BJ (cell line): ENCODE measurements around the gene TMUB1. TPM values are rescaled to one million over a fixed set of nuclear protein-coding genes. Genes with fewer than 3 reads are reported as not detected.

Experiments used
- CTCF ChIA-PET: fragments of 350-600 bp; formaldehyde crosslinking; extraction: SDS; loops from one replicate; lab custom pipeline; 2021; ENCODE audit warnings: antibody characterized with exemption, inconsistent platforms; lab: Yijun Ruan, JAX
- POLR2A ChIA-PET: fragments of 300-600 bp; sonication (Branson Sonifier 250); formaldehyde crosslinking; extraction: SDS; loops from one replicate; lab custom pipeline; 2021; ENCODE audit warnings: antibody characterized with exemption; lab: Charles Lee
- DNase-seq: peaks from one replicate; pipeline ENCODE4 v3.0.0-alpha.2; 2011; ENCODE audit warnings: low read depth
- H3K27me3 ChIP-seq: 2 replicates; pipeline ENCODE4 v1.6.0; 2011; ENCODE audit warnings: low read length; ENCODE audit not compliant: control insufficient read depth, insufficient read depth
- H3K36me3 ChIP-seq: 2 replicates; pipeline ENCODE4 v1.5.1; 2011; ENCODE audit warnings: low read length; ENCODE audit not compliant: control insufficient read depth, insufficient read depth
- H3K4me3 ChIP-seq: 2 replicates; pipeline ENCODE4 v1.5.1; 2011; ENCODE audit warnings: low read depth, mild to moderate bottlenecking, control low read depth, low read length
- polyA plus RNA-seq: library from polyadenylated mRNA; depleted of rRNA; stranded (reverse); fragments of >200 nt; gene quantifications from 2 replicates; pipeline ENCODE4 v1.2.3, GENCODE V29; 2011
- TF ChIP-seq, protein P1 (sequence below): IDR thresholded peaks from 2 replicates; pipeline ENCODE4 v1.5.1; 2011; ENCODE audit warnings: low read depth, mild to moderate bottlenecking, control low read depth, inconsistent platforms, low read length, moderate library complexity; ENCODE audit not compliant: insufficient read depth

The TMUB1 gene
- polyA plus RNA-seq, 1 experiment, result 27.8 TPM

DNA sequence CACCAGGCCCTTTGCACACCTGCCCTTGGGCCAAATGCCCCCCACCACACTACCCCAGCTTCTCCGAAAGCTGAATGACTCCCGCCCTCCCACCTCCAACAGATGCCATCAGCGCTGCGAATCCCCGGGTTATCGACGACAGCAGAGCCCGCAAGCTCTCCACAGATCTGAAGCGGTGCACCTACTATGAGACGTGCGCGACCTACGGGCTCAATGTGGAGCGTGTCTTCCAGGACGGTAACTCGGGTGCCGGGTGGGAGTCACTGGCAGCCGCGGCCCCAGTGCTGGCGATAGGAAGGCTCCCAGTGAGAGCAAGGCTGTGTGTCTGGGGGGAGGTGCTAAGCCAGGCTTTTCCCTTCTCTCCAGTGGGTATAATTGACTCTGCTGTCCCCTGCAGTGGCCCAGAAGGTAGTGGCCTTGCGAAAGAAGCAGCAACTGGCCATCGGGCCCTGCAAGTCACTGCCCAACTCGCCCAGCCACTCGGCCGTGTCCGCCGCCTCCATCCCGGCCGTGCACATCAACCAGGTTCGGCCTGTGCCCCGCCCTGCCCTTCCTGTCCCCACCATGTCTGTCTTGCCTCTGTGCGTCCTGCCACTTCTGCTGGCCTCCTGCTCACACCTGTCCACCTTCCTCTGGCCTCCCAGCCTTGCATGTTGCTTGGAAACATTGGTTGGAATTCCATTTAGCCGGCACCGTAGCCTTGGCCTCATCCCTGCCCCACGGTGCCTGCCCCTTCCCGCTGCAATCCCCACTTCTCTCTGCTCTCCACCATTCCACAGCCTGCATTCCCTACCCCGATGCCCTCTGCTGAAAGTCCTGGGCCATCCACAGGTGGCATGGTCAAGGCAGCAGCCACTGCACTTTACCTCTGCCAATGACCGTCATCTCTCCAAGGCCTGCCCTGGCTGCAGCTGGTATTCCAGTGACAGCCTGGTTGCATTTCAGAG is 35.1 kb upstream of the TMUB1 start:
- CTCF ChIA-PET, result interaction anchor here (1.1 to 2.3 kb wide), 3 partner anchors 7 to 106 kb away, joined by 3 to 9 read pairs (median 4); no protein-coding TSS in a partner anchor

DNA sequence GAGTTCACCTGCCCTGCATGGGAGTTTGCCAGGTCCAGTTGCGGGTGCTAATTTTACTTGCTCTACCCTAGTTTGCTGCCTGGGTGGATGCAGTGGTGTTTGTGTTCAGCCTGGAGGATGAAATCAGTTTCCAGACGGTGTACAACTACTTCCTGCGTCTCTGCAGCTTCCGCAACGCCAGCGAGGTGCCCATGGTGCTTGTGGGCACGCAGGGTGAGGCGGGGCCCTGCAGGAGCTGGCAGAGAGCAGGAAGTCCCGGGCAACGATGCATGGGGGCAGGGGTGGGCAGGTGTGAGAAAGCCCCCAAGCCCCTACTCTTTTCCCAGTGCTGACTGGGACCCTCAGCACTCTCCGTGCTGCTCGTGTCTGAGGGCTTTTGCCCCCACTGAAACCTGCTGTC is 34.3 kb upstream of the TMUB1 start:
- H3K4me3 ChIP-seq, result no peak overlapping the region
- POLR2A ChIA-PET, result no interaction called here
- H3K36me3 ChIP-seq, result peaks cover 43% of the 10 kb centered on the region
- H3K27me3 ChIP-seq, result no peaks in the 10 kb centered on the region
- no peak for DNase-seq
- TF ChIP-seq, protein P1, sequence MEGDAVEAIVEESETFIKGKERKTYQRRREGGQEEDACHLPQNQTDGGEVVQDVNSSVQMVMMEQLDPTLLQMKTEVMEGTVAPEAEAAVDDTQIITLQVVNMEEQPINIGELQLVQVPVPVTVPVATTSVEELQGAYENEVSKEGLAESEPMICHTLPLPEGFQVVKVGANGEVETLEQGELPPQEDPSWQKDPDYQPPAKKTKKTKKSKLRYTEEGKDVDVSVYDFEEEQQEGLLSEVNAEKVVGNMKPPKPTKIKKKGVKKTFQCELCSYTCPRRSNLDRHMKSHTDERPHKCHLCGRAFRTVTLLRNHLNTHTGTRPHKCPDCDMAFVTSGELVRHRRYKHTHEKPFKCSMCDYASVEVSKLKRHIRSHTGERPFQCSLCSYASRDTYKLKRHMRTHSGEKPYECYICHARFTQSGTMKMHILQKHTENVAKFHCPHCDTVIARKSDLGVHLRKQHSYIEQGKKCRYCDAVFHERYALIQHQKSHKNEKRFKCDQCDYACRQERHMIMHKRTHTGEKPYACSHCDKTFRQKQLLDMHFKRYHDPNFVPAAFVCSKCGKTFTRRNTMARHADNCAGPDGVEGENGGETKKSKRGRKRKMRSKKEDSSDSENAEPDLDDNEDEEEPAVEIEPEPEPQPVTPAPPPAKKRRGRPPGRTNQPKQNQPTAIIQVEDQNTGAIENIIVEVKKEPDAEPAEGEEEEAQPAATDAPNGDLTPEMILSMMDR, result no peak
- CTCF ChIA-PET, result interaction anchor here (1.1 kb wide), 1 partner anchor 105 kb away, joined by 3 read pairs; no protein-coding TSS in a partner anchor

More for the DNA sequence above, 35.1 kb upstream of the TMUB1 start:
- no peaks in the 10 kb centered on the region for H3K27me3 ChIP-seq
- POLR2A ChIA-PET, result no interaction called here
- TF ChIP-seq, protein P1, result no peak
- peaks cover 43% of the 10 kb centered on the region for H3K36me3 ChIP-seq
- no peak overlapping the region for H3K4me3 ChIP-seq
- no peak for DNase-seq

DNA sequence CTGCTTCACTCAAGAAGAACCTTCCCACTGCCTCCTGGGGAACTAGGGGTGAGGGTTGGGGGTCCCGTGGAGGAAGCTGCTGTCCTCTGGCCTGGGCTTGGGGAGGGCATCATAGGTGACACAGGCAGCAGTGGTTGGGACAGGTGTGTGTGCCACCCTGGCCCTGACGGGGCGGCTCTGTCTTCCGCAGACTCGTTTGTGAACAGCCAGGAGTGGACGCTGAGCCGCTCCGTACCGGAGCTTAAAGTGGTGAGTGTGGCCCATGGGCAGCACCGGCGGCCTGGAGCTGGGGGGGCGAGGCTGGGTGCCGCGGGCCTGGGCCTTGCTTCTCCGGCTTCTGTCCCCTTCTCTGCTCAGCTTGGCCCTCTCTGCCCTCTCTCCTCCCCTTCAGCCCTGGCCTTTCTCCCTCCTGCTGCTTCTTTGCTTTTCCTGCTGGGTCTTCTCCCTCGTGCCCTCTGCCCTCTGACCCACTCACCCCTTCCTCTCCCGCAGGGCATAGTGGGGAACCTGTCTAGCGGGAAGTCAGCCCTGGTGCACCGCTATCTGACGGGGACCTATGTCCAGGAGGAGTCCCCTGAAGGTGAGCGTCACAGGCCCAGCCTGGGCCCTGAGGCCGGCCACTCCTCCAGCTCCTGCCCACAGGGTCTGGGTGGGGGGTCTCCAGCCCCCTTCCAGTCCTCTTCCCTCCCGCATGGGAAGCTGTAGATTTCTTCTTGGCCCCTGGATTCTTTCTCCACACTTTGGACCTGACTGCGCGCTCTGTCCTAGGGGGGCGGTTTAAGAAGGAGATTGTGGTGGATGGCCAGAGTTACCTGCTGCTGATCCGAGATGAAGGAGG is 33.5 kb upstream of the TMUB1 start:
- TF ChIP-seq, protein P1, result no peak
- no peak overlapping the region for H3K4me3 ChIP-seq
- ChIA-PET CTCF (interaction anchor here (0.6 to 1.9 kb wide), 6 partner anchors 11 to 104 kb away, joined by 3 to 6 read pairs (median 4); no protein-coding TSS in a partner anchor), POLR2A (no interaction called here)
- no peak for DNase-seq
- no peaks in the 10 kb centered on the region for H3K27me3 ChIP-seq
- H3K36me3 ChIP-seq, result peaks cover 43% of the 10 kb centered on the region

DNA sequence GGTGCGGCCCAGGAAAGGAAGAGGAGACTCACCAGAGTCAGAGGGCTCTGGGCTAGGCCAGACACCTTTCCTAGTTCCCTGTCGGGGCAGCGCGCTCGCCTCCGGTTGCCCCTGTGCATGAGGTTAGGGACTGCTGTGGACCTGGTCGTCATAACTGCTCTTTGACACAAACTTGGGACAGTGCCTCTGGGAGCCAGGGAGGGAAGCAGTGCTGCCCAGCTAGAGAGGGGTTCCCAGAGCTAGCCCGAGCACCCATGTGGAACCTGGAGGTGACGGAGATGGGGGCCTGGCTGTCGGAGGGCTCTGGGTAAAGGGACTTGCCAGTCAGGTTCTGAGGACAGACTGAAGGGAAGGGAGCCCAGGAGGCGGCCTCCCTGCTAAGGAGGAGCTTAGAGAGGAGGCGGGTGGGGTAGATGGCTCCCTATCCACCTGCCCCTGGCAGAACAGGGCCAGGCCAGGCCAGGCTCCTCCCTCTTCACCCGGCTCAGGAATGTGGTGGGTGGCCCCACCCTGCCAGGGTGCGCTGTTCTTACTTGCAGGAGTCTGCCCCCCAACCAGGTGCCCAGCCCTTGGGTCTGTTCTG is 32.6 kb upstream of the TMUB1 start:
- no peak overlapping the region; the same call in 1 of the 2 replicates for H3K4me3 ChIP-seq
- H3K27me3 ChIP-seq, result no peaks in the 10 kb centered on the region
- TF ChIP-seq, protein P1, result no peak
- ChIA-PET POLR2A (no interaction called here), CTCF (interaction anchor here (0.8 to 4.5 kb wide), 8 partner anchors 8 to 103 kb away, joined by 3 to 36 read pairs (median 4); no protein-coding TSS in a partner anchor)
- H3K36me3 ChIP-seq, result peaks cover 37% of the 10 kb centered on the region
- DNase-seq, result no peak
